Right lobe of liver (tissue), 6 donors: ENCODE measurements around the gene SLC41A3. TPM values are rescaled to one million over a fixed set of nuclear protein-coding genes. Genes with fewer than 3 reads are reported as not detected.

Experiments used
- ATAC-seq, 4 donors: fragments of 200-7000 bp; cut with Tn5 transposase; one replicate each; pipeline ENCODE4 v1.9.1; 2020; ENCODE audit warnings: mild to moderate bottlenecking in 4 of 4, moderate library complexity in 4 of 4
- DNase-seq, 3 donors: peaks; one replicate each; pipeline ENCODE4 v3.0.0-alpha.2; 2020
- H3K27ac ChIP-seq, 3 donors: fragments of 200-600 bp; one replicate each; pipeline ENCODE4 v1.8.0; 2022
- H3K27me3 ChIP-seq, 2 donors: fragments of 200-600 bp; one replicate each; pipeline ENCODE4 v1.8.0; 2022
- H3K36me3 ChIP-seq, 4 donors: fragments of 200-600 bp; sonication (generic) in 1 of 4; one replicate each; pipeline versions ENCODE4 v1.5.1 to v1.8.0; 2017 to 2022; ENCODE audit warnings: control low read depth in 1 of 4
- H3K4me1 ChIP-seq, 4 donors: fragments of 200-600 bp; sonication (generic) in 1 of 4; one replicate each; pipeline versions ENCODE4 v1.5.1 to v1.8.0; 2017 to 2022; ENCODE audit warnings: control low read depth in 1 of 4
- H3K4me3 ChIP-seq, 3 donors: fragments of 200-600 bp; one replicate each; pipeline ENCODE4 v1.8.0; 2022
- H3K9me3 ChIP-seq, 4 donors: fragments of 200-600 bp; sonication (generic) in 1 of 4; one replicate each; pipeline versions ENCODE4 v1.5.1 to v1.8.0; 2017 to 2022; ENCODE audit warnings: control low read depth in 1 of 4
- POLR2A ChIP-seq: fragments of 450-650 bp; IDR thresholded peaks from one replicate; pipeline ENCODE4 v1.6.1; 2017; ENCODE audit warnings: antibody characterized with exemption, mild to moderate bottlenecking
- WGBS: methylation state at CpG from one replicate; pipeline ENCODE4 v1.1.6; 2018; ENCODE audit warnings: low coverage, low lambda C conversion rate; ENCODE audit not compliant: insufficient coverage; ENCODE audit errors: missing lambda C conversion rate; 5-methylcytosine and 5-hydroxymethylcytosine counted together
- intact Hi-C, 2 donors: fragments of 100-400 bp; cut with DNase I; formaldehyde crosslinking; loops; one replicate each; pipeline versions ENCODE4 v1.11.2 to v1.14.1; 2022
- total RNA-seq, 6 experiments: library from RNA; depleted of rRNA in 2 of 6; stranded (reverse); fragments of >200 nt in 2 of 6; fragmentation: NEBNext Ultra II Directional in 3 of 6; extraction: Animal tissue kit (Norgen Biotek cat#: 25700) in 3 of 6; gene quantifications; one replicate each; pipeline versions ENCODE4 v1.1.0 to v1.2.4, GENCODE V29; 2016 to 2023
- TF ChIP-seq, protein P1 (sequence below), 4 donors: fragments of 200-600 bp in 3 of 4; fragments of 450-650 bp in 1 of 4; IDR thresholded peaks; one replicate each; pipeline versions ENCODE4 v1.5.1 to v1.8.0; 2016 to 2022; ENCODE audit warnings: antibody characterized with exemption in 4 of 4, mild to moderate bottlenecking in 2 of 4
- donor health status: DM: no; HTN: yes; CAD: no.
- donor health status: DM: no; HTN: no; CAD: no.
- donor health status: DM: no; HTN: no; CAD: no.
- donor health status: DM: no; HTN: yes; CAD: no.
- donor health status: DM: no; HTN: yes; CAD: no.

SLC41A3 gene
- total RNA-seq, 6 experiments from 2014 or later, result 12.7 to 29.1 (median 15.9) TPM

DNA sequence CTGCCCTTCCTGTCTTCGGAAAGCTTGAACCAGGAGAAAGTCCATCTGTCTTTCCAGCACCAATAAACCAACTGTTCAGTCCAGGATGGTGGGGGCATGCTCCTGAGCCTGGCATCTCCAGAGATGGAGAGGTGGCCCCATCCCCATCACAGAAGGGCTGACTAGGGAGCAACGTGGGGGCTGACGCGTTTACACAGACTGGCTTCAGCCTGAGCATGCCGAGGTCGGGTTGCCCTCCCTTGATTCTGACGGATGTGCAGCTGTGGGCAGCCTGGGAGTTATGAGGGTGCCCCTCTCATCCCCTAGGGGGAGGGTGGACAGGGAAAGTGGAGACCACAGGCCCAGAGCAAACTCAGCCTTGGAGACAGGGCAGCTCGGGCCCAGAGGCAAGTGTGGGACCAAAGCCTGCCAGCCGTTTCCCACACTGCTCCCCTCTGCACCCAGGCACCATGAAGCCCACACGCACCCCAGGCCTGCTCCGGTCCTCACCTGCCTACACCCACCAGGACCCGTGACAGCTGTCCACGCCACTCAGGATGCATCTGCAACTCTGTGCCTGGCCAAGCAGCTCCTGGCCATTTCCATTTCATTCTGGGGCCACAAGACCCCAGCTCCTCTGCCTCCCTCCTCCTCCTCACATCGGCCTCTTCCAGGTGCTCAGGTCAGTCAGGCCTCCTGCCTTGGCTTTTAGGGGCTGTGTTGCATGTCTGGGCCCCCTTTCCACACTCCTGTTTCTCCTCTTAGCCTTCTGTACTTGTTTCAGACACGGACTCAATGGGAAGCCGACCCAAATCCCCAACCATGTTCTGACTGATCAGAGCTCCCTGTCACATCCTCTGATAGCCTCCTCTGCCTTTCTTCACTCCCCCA is 48.2 kb upstream of the SLC41A3 start:
- Histone ChIP-seq H3K4me3 (no peak overlapping the region), H3K36me3 (peaks cover 0 to 95% (median 34%) of the 10 kb centered on the region in 4 donors), H3K27me3 (no peaks in the 10 kb centered on the region), H3K9me3 (no peaks in the 10 kb centered on the region), H3K27ac (no peak overlapping the region), H3K4me1 (no peaks in the 10 kb centered on the region)
- TF ChIP-seq, protein P1, sequence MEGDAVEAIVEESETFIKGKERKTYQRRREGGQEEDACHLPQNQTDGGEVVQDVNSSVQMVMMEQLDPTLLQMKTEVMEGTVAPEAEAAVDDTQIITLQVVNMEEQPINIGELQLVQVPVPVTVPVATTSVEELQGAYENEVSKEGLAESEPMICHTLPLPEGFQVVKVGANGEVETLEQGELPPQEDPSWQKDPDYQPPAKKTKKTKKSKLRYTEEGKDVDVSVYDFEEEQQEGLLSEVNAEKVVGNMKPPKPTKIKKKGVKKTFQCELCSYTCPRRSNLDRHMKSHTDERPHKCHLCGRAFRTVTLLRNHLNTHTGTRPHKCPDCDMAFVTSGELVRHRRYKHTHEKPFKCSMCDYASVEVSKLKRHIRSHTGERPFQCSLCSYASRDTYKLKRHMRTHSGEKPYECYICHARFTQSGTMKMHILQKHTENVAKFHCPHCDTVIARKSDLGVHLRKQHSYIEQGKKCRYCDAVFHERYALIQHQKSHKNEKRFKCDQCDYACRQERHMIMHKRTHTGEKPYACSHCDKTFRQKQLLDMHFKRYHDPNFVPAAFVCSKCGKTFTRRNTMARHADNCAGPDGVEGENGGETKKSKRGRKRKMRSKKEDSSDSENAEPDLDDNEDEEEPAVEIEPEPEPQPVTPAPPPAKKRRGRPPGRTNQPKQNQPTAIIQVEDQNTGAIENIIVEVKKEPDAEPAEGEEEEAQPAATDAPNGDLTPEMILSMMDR (IDR thresholded peaks at IDR 0.05), result no peak
- no peak for TF ChIP-seq POLR2A
- 48% methylated on average over 5 of the region's 16 CpGs for WGBS
- ATAC-seq, result peak in 1 of 4 donors; percentile 1
- intact Hi-C loops, result loop anchor here (10.0 kb wide), 2 partner anchors 73 to 263 kb away; partner anchors contain the start of gene CFAP100 (in 1 of the 2)
- peak; percentile 8 to 51 (median 39) for DNase-seq

DNA sequence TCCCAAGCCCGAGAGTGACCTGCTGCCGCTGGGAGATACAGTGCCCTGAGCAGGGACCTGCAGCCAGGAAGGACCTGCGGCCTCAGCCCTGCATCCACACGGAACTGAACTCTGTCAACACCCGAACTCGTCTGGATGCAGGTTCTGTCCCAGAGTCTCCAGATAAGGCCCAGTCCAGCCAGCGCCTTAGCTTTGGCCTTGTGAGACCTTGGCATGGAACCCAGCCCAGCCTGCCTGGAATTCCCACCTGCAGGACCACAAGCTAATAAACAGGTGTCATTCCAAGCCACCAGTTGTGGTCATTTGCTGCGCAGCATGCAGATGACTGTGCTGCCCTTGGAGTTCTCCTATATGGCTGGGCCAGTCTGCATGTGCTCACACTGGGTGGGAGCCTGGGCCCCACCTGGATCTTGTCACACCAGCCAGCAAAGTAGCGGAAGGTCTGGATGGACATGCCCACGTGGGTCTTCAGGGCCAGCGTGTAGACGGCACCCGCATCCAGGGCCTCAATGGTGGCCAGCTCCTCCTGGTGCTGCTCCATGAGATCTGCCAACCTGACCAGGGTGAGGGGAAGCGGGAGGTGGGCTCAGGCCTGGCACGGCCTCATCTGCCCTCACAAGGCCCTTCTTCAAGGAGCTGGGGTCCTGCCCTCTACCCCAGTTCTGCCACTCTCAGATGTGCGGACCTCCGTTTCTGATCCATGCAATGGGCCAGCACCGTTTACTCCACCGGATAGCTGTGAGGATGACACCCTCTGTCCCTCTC is 47.2 kb upstream of the SLC41A3 start:
- no peaks in the 10 kb centered on the region for H3K27me3 ChIP-seq
- H3K4me3 ChIP-seq, result no peak overlapping the region
- H3K27ac ChIP-seq, result no peak overlapping the region
- peaks cover 0 to 95% (median 29%) of the 10 kb centered on the region in 4 donors for H3K36me3 ChIP-seq
- ATAC-seq (peak in 1 of 4 donors; percentile 0), DNase-seq (peak; percentile 15 to 53 (median 41))
- intact Hi-C loops, result loop anchor here (10.0 kb wide), 2 partner anchors 74 to 264 kb away; partner anchors contain the start of gene CFAP100 (in 1 of the 2)
- H3K4me1 ChIP-seq, result no peaks in the 10 kb centered on the region
- WGBS, result 87% methylated on average over 3 of the region's 19 CpGs
- no peaks in the 10 kb centered on the region for H3K9me3 ChIP-seq
- no peak for TF ChIP-seq POLR2A
- TF ChIP-seq, protein P1 (IDR thresholded peaks at IDR 0.05), result no peak

DNA sequence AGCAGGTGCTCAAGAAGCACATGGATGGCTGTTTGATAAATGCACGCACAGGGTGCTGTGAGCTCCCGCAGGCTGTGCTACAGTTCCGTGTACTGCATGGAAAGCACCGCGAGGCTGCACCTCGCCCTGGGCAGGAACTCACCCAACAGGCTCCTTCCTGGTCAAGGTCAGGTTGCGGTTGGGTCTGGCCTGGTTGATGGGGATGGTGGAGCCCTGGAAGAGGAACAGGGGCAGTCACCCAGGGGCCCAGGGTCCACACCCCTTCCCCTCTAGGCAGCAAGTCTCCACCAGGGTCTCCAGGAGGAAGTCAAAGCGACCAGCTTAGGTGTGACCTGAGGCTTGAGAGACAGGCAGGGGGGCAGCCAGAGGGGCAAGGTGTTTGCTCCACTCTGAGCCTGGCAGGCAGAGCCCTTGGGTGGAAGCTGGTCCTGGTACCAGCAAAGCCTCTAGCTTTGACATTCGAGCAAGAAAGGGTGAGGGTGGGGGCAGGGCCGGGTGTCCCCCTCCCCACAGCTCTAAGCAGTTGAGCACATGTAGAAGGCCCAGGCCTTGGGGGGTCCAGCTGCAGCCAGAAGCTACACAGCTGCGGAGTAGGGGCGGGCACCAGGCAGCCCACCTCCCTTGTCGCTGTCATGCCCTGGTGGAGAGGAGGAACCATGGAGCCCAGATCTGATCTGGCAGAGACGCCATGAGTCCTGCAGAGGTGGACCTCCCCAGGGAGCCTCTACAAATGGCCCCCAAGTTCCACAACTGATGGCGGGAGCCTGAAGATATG is 46.3 kb upstream of the SLC41A3 start:
- Histone ChIP-seq H3K4me1 (no peaks in the 10 kb centered on the region), H3K27ac (no peak overlapping the region), H3K27me3 (no peaks in the 10 kb centered on the region), H3K9me3 (no peaks in the 10 kb centered on the region), H3K4me3 (no peak overlapping the region), H3K36me3 (peaks cover 0 to 95% (median 27%) of the 10 kb centered on the region in 4 donors)
- intact Hi-C loops, result loop anchor here (10.0 kb wide), 2 partner anchors 75 to 265 kb away; partner anchors contain the start of gene CFAP100 (in 1 of the 2)
- 75% methylated on average over 3 of the region's 15 CpGs for whole genome bisulfite sequencing
- ATAC-seq (peak in 2 of 4 donors; percentile 0 to 20), DNase-seq (peak; percentile 25 to 57 (median 41))
- no peak for TF ChIP-seq POLR2A
- TF ChIP-seq, protein P1 (IDR thresholded peaks at IDR 0.05), result no peak

DNA sequence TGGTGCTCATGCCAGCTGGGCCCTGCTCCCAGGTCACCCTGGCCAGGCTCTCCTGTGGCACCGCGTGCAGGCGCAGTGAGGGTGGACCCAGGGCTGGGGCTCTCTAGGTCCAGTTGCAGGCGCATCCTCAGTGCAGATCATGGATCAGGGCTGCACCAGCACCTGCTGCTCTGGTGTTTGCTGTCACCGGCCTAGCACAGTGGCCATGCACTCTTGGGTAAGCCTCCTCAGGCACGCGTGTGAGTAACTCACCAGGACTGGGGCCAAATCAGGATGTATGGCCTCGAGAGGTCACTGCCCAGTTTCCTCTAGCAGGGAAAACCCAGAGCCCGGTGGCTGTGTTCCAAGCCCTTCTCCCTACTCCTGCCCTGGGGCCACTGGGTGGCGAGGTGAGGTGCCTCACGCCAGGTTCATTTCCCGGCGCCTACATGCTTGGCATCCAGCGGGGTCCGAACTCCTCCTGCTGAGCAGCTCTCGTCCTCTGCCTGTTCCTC is 45.5 kb upstream of the SLC41A3 start:
- TF ChIP-seq, protein P1 (IDR thresholded peaks at IDR 0.05), result peak in 2 of 4 donors; percentile 9 to 17
- no peak for TF ChIP-seq POLR2A
- Histone ChIP-seq H3K36me3 (peaks cover 0 to 95% (median 26%) of the 10 kb centered on the region in 4 donors), H3K4me1 (no peaks in the 10 kb centered on the region), H3K27ac (no peak overlapping the region), H3K27me3 (no peaks in the 10 kb centered on the region), H3K4me3 (no peak overlapping the region), H3K9me3 (no peaks in the 10 kb centered on the region)
- DNase-seq (peak; percentile 64 to 82 (median 82)), ATAC-seq (peak; percentile 23 to 78 (median 41))
- intact Hi-C loops, result no loop called here
- WGBS, result 37% methylated on average over 5 of the region's 16 CpGs
